GM12878 (cell line): Measurements from ENCODE around the gene SHF. TPM values are rescaled to one million over a fixed set of nuclear protein-coding genes. Genes with fewer than 3 reads are reported as not detected.

ENCODE experiments used
- ATAC-seq: fragments of 200-7000 bp; cut with Tn5 transposase; 3 replicates; pipeline ENCODE4 v1.9.1; 2020; ENCODE audit warnings: mild to moderate bottlenecking, moderate library complexity
- BruUV-seq: library from RNA; stranded (reverse); fragments of 400-500 nt; replicated peaks from 2 replicates; lab custom pipeline; 2021; lab: Mats Ljungman, UMichigan
- CTCF ChIA-PET: fragments of 300-600 bp; sonication (Branson Sonifier 250); formaldehyde crosslinking; extraction: SDS; loops from one replicate; lab custom pipeline; 2021; ENCODE audit warnings: inconsistent platforms; lab: Yijun Ruan, JAX
- POLR2A ChIA-PET: fragments of 350-600 bp; formaldehyde crosslinking; extraction: SDS; loops from one replicate; lab custom pipeline; 2021; ENCODE audit warnings: inconsistent platforms; lab: Charles Lee
- RAD21 ChIA-PET: fragments of 300-600 bp; sonication (Branson Sonifier 250); formaldehyde crosslinking; loops from one replicate; lab custom pipeline; 2023; ENCODE audit warnings: antibody characterized with exemption; ENCODE audit not compliant: unreplicated experiment; lab: Charles Lee
- SMC1A ChIA-PET: fragments of 300-600 bp; sonication (Branson Sonifier 250); formaldehyde crosslinking; loops from one replicate; lab custom pipeline; 2023; ENCODE audit not compliant: unreplicated experiment, uncharacterized antibody; lab: Charles Lee
- DNase-seq: peaks from one replicate; pipeline ENCODE4 v3.0.0-alpha.2; 2011; ENCODE audit warnings: low read depth, low spot score
- FAIRE-seq: peaks from 3 replicates; lab custom pipeline; 2011; peaks lifted over from hg19 to GRCh38; lab: Jason Lieb, UNC
- H2AFZ ChIP-seq: 2 replicates; pipeline ENCODE4 v1.6.0; 2011; ENCODE audit warnings: low read depth, low read length, control low read depth; ENCODE audit not compliant: control insufficient read depth
- H3K27ac ChIP-seq: 2 replicates; pipeline ENCODE4 v1.5.1; 2011; ENCODE audit warnings: control low read depth; ENCODE audit not compliant: control insufficient read depth, insufficient read depth
- H3K27me3 ChIP-seq, 2 experiments: replicated peaks in 1 of 2; 2 replicates each; pipeline versions ENCODE4 v1.6.0 to v1.6.1; 2011; ENCODE audit warnings: low read length in 1 of 2; ENCODE audit not compliant: control insufficient read depth in 2 of 2, insufficient read depth in 2 of 2
- H3K36me3 ChIP-seq, 2 experiments: 2 replicates each; pipeline ENCODE4 v1.5.1; 2011; ENCODE audit warnings: low read length in 1 of 2; ENCODE audit not compliant: control insufficient read depth in 2 of 2, insufficient read depth in 2 of 2
- H3K4me1 ChIP-seq: 2 replicates; pipeline ENCODE4 v1.6.1; 2011; ENCODE audit warnings: mild to moderate bottlenecking, low read length, moderate library complexity, mixed read lengths; ENCODE audit not compliant: control insufficient read depth, insufficient read depth
- H3K4me2 ChIP-seq: 2 replicates; pipeline ENCODE4 v1.6.0; 2011; ENCODE audit warnings: control low read depth; ENCODE audit not compliant: control insufficient read depth, insufficient read depth
- H3K4me3 ChIP-seq: fragments of 200-600 bp; sonication (generic); 2 replicates; pipeline ENCODE4 v1.5.1; 2016
- H3K79me2 ChIP-seq: 2 replicates; pipeline ENCODE4 v1.6.0; 2011; ENCODE audit warnings: low read length; ENCODE audit not compliant: control insufficient read depth, insufficient read depth
- H3K9ac ChIP-seq: 2 replicates; pipeline ENCODE4 v1.8.0; 2011; ENCODE audit warnings: low read length, control low read depth, mixed read lengths; ENCODE audit not compliant: control insufficient read depth, insufficient read depth
- H3K9me3 ChIP-seq: replicated peaks from 3 replicates; pipeline ENCODE4 v1.5.1; 2011; ENCODE audit warnings: mild to moderate bottlenecking, low read length; ENCODE audit not compliant: control insufficient read depth, insufficient read depth
- H4K20me1 ChIP-seq: 2 replicates; pipeline ENCODE4 v1.6.0; 2011; ENCODE audit not compliant: control insufficient read depth, insufficient read depth
- ATF3 ChIP-seq: IDR thresholded peaks from 2 replicates; pipeline ENCODE4 v1.6.1; 2011; ENCODE audit warnings: low read depth, mild to moderate bottlenecking, low read length, moderate library complexity, borderline replicate concordance; ENCODE audit errors: extremely low read depth
- BMI1 ChIP-seq: fragments of 450-650 bp; IDR thresholded peaks from 2 replicates; pipeline ENCODE4 v1.6.1; 2016; ENCODE audit warnings: mild to moderate bottlenecking, moderate library complexity, borderline replicate concordance
- CEBPB ChIP-seq, 2 experiments: fragments of 150-350 bp in 1 of 2; IDR thresholded peaks; 2 replicates each; pipeline ENCODE4 v1.6.1; 2012 to 2014; ENCODE audit warnings: low read depth in 2 of 2, low read length in 2 of 2, borderline replicate concordance in 1 of 2, inconsistent platforms in 1 of 2
- FOXM1 ChIP-seq: IDR thresholded peaks from 2 replicates; pipeline ENCODE4 v1.6.1; 2012; ENCODE audit warnings: low read depth, mild to moderate bottlenecking, inconsistent platforms, low read length, moderate library complexity
- KLF5 ChIP-seq: fragments of 450-650 bp; IDR thresholded peaks from 2 replicates; pipeline ENCODE4 v1.6.1; 2014; ENCODE audit warnings: mild to moderate bottlenecking; ENCODE audit not compliant: partially characterized antibody
- POLR2A ChIP-seq: IDR thresholded peaks from 2 replicates; pipeline ENCODE4 v1.6.1; 2011; ENCODE audit warnings: low read depth, mild to moderate bottlenecking, low read length
- RUNX3 ChIP-seq: IDR thresholded peaks from 2 replicates; pipeline ENCODE4 v1.6.1; 2012; ENCODE audit warnings: low read length, inconsistent platforms
- SREBF1 ChIP-seq: IDR thresholded peaks from 2 replicates; pipeline ENCODE4 v1.6.1; 2012; ENCODE audit warnings: mild to moderate bottlenecking, low read length
- WRNIP1 ChIP-seq: IDR thresholded peaks from 2 replicates; pipeline ENCODE4 v1.6.1; 2011; ENCODE audit warnings: low read depth, low read length, improper control_type of control experiment, borderline replicate concordance
- ZNF274 ChIP-seq: IDR thresholded peaks from one replicate; pipeline ENCODE4 v1.8.0; 2011; ENCODE audit not compliant: insufficient read length, insufficient read depth
- ZSCAN29 ChIP-seq: fragments of 450-650 bp; IDR thresholded peaks from 2 replicates; pipeline ENCODE4 v1.6.1; 2017; ENCODE audit warnings: mild to moderate bottlenecking, moderate library complexity
- WGBS: methylation state at CpG from one replicate; pipeline ENCODE4 v1.1.6; 2016; ENCODE audit warnings: low lambda C conversion rate; ENCODE audit not compliant: insufficient replicate concordance, insufficient coverage; ENCODE audit errors: missing lambda C conversion rate; 5-methylcytosine and 5-hydroxymethylcytosine counted together
- in situ Hi-C: fragments of 300-500 bp; cut with MboI; formaldehyde crosslinking; loops from 9 replicates; pipeline ENCODE4 v1.14.3; 2018; ENCODE audit warnings: mixed read lengths
- intact Hi-C: fragments of 100-400 bp; cut with micrococcal nuclease; formaldehyde crosslinking; loops from one replicate; pipeline ENCODE4 v1.14.2; 2022; ENCODE audit not compliant: unreplicated experiment
- polyA plus RNA-seq, 11 experiments: library from polyadenylated mRNA; depleted of rRNA in 4 of 11; unstranded in 6 of 11; stranded (reverse) in 5 of 11; fragments of >200 nt; fragmentation: Nextera tagmentation in 4 of 11; fragmentation: Illumina TruSeq in 1 of 11; extraction: Ambion mirVana in 4 of 11; extraction: Trizol in 1 of 11; gene quantifications; 1 replicate in 1 of 11; 2 replicates in 10 of 11; pipeline versions ENCODE4 v1.2.1 to v1.2.3, GENCODE V29; 2011 to 2016; ENCODE audit warnings: inconsistent platforms in 2 of 11, missing spikeins in 2 of 11, low read depth in 1 of 11
- total RNA-seq, 4 experiments: library from RNA; depleted of rRNA in 3 of 4; stranded (reverse); fragments of >200 nt in 3 of 4; fragmentation: Illumina TruSeq in 1 of 4; extraction: Trizol in 1 of 4; gene quantifications; 2 replicates each; pipeline versions ENCODE4 v1.2.1 to v1.2.3, GENCODE V29; 2013 to 2021
- TF ChIP-seq, protein P1 (sequence below): IDR thresholded peaks from 2 replicates; pipeline ENCODE4 v1.6.1; 2011; ENCODE audit warnings: borderline replicate concordance, low read depth, mild to moderate bottlenecking, moderate library complexity, mixed read lengths, low read length; ENCODE audit not compliant: insufficient read depth; ENCODE audit errors: extremely low read length

The SHF gene
- total and polyA plus RNA-seq, 10 of the 15 experiments (the other 5 are each of a cell fraction or from before 2014, with no cell fraction given): 0.04 to 5.7 (median 1.0) TPM; not detected in 1

- Histone ChIP-seq H3K4me3 (no peak overlapping the region), H3K27me3 (peaks cover 0 to 4% of the 10 kb centered on the region in 2 experiments; a peak in 2 of 4 replicates), H3K9ac (no peak overlapping the region), H3K27ac (no peak overlapping the region), H3K4me1 (no peaks in the 10 kb centered on the region)
- RAD21 ChIA-PET: no interaction called here
- ATAC-seq (no peak), FAIRE-seq (no peak)
- in situ Hi-C loops: no loop called here
- 57% methylated on average over 12 of the region's 12 CpGs for WGBS
- no TSS peak for BruUV-seq
- CTCF ChIA-PET: interaction anchor here (0.7 to 1.9 kb wide), 4 partner anchors 15 to 1171 kb away, joined by 3 to 6 read pairs (median 3); no protein-coding TSS in a partner anchor
- POLR2A ChIA-PET: no interaction called here
- TF ChIP-seq WRNIP1: no peak
- no peak for TF ChIP-seq BMI1
- TF ChIP-seq SREBF1: no peak
- TF ChIP-seq, all 136 proteins: peak for 0
- no peak overlapping the region for H2AFZ ChIP-seq
- SMC1A ChIA-PET: no interaction called here
- no peaks in the 10 kb centered on the region for H3K79me2 ChIP-seq
- DNase-seq: no peak
- intact Hi-C loops: no loop called here
- no peaks in the 10 kb centered on the region for H3K9me3 ChIP-seq
- H3K36me3 ChIP-seq: no peaks in the 10 kb centered on the region
- H4K20me1 ChIP-seq: no peaks in the 10 kb centered on the region
- H3K4me2 ChIP-seq: no peak overlapping the region
Measured at GRCh38 chr15:45138814-45139765, 48.7 kb downstream of the SHF start.

DNA sequence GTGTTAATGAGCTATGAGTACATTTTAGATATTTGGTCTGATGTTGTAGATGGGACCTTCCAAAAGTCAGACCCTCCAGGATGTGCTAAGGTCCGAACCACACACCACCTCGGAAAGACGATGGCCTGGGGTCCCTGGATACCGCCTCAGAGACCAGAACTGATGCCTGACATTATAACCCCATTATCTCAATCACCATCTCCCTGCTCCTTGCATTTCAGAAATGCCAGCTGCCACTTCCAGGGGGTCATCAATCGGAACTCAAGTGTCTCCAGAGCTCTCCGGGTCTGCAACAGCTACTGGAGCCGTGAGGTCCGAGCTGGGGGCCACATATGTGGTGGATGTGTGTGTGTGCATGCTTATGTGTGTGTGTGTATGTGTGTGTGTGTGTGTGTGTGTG, 50.1 kb downstream of the SHF start:
- ChIA-PET POLR2A (no interaction called here), RAD21 (interaction anchor here (1.0 kb wide), 1 partner anchor 11 kb away, joined by 3 read pairs; no protein-coding TSS in a partner anchor), CTCF (interaction anchor here (0.6 to 3.3 kb wide), 5 partner anchors 11 to 69 kb away, joined by 3 to 11 read pairs (median 3); no protein-coding TSS in a partner anchor), SMC1A (interaction anchor here (1.2 kb wide), 1 partner anchor 11 kb away, joined by 4 read pairs; no protein-coding TSS in a partner anchor)
- no peaks in the 10 kb centered on the region for H3K9me3 ChIP-seq
- no peak overlapping the region for H3K4me2 ChIP-seq
- H3K4me3 ChIP-seq: no peak overlapping the region
- no peak for ATAC-seq
- TF ChIP-seq POLR2A (no peak), RUNX3 (no peak), KLF5 (no peak), CEBPB (IDR thresholded peaks at IDR 0.05; ENCODE audit: borderline replicate concordance in 1 of 2, low read depth in 2 of 2, low read length in 2 of 2) (no peak), ZNF274 (no peak), ATF3 (no peak), ZSCAN29 (no peak), FOXM1 (no peak)
- TF ChIP-seq, protein P1, sequence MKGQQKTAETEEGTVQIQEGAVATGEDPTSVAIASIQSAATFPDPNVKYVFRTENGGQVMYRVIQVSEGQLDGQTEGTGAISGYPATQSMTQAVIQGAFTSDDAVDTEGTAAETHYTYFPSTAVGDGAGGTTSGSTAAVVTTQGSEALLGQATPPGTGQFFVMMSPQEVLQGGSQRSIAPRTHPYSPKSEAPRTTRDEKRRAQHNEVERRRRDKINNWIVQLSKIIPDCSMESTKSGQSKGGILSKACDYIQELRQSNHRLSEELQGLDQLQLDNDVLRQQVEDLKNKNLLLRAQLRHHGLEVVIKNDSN: no peak
- no peak for DNase-seq
- H3K36me3 ChIP-seq: no peaks in the 10 kb centered on the region
- H2AFZ ChIP-seq: no peak overlapping the region
- no peaks in the 10 kb centered on the region for H3K4me1 ChIP-seq
- peaks cover 0 to 4% of the 10 kb centered on the region in 2 experiments; a peak in 2 of 4 replicates for H3K27me3 ChIP-seq
- H3K79me2 ChIP-seq: no peaks in the 10 kb centered on the region
- H3K27ac ChIP-seq: no peak overlapping the region
- no peaks in the 10 kb centered on the region for H4K20me1 ChIP-seq
- in situ Hi-C loops: no loop called here
- intact Hi-C loops: no loop called here
- BruUV-seq: no TSS peak
- FAIRE-seq: no peak
- H3K9ac ChIP-seq: no peak overlapping the region
- WGBS: 9% methylated on average over 8 of the region's 8 CpGs
